H9 (cell line): Measurements from ENCODE around the gene TSPAN3. TPM values are rescaled to one million over a fixed set of nuclear protein-coding genes. Genes with fewer than 3 reads are reported as not detected.

Source experiments
- DNase-seq: peaks from one replicate; pipeline ENCODE4 v3.0.0-alpha.2; 2017
- H2AFZ ChIP-seq: one replicate; pipeline ENCODE4 v1.6.1; 2013; ENCODE audit warnings: mild to moderate bottlenecking, low read length, control low read depth, moderate library complexity
- H2AK5ac ChIP-seq: 2 replicates; pipeline ENCODE4 v1.6.1; 2013; ENCODE audit warnings: low read length, control low read depth, mixed read lengths; ENCODE audit not compliant: insufficient read length
- H2BK120ac ChIP-seq: one replicate; pipeline ENCODE4 v1.6.1; 2013; ENCODE audit warnings: low read depth, mild to moderate bottlenecking, low read length, control low read depth, inconsistent platforms; ENCODE audit not compliant: poor library complexity, severe bottlenecking
- H2BK12ac ChIP-seq: 2 replicates; pipeline ENCODE4 v1.6.1; 2013; ENCODE audit warnings: low read length, control low read depth, mixed read lengths, low read depth; ENCODE audit not compliant: insufficient read length
- H2BK15ac ChIP-seq: 2 replicates; pipeline ENCODE4 v1.6.1; 2013; ENCODE audit warnings: low read depth, low read length, control low read depth
- H2BK20ac ChIP-seq: one replicate; pipeline ENCODE4 v1.6.1; 2013; ENCODE audit warnings: low read depth, mild to moderate bottlenecking, low read length, control low read depth, inconsistent platforms; ENCODE audit not compliant: poor library complexity, severe bottlenecking
- H2BK5ac ChIP-seq: 2 replicates; pipeline ENCODE4 v1.6.1; 2013; ENCODE audit warnings: low read length, control low read depth, mixed read lengths; ENCODE audit not compliant: insufficient read length
- H3K14ac ChIP-seq: 2 replicates; pipeline ENCODE4 v1.6.1; 2013; ENCODE audit warnings: low read length, control low read depth; ENCODE audit not compliant: insufficient read depth
- H3K18ac ChIP-seq: 2 replicates; pipeline ENCODE4 v1.6.1; 2013; ENCODE audit warnings: low read depth, mild to moderate bottlenecking, mixed read lengths, low read length, control low read depth; ENCODE audit not compliant: insufficient read length
- H3K23ac ChIP-seq: 2 replicates; pipeline ENCODE4 v1.6.1; 2013; ENCODE audit warnings: low read length, control low read depth, mixed read lengths, low read depth; ENCODE audit not compliant: insufficient read length
- H3K23me2 ChIP-seq: 2 replicates; pipeline ENCODE4 v1.6.1; 2013; ENCODE audit warnings: low read depth, mild to moderate bottlenecking, mixed read lengths, low read length, control low read depth; ENCODE audit not compliant: insufficient read length, poor library complexity, severe bottlenecking
- H3K27ac ChIP-seq: 2 replicates; pipeline ENCODE4 v1.5.1; 2013; ENCODE audit warnings: low read length, control low read depth, mixed read lengths, low read depth; ENCODE audit not compliant: insufficient read length
- H3K27me3 ChIP-seq: 2 replicates; pipeline ENCODE4 v1.6.1; 2013; ENCODE audit warnings: low read length, control low read depth, inconsistent platforms; ENCODE audit not compliant: insufficient read depth
- H3K4ac ChIP-seq: 2 replicates; pipeline ENCODE4 v1.6.1; 2013; ENCODE audit warnings: low read depth, mild to moderate bottlenecking, control low read depth, inconsistent platforms, low read length, moderate library complexity
- H3K4me1 ChIP-seq: 2 replicates; pipeline ENCODE4 v1.6.1; 2013; ENCODE audit warnings: low read length, control low read depth, inconsistent platforms; ENCODE audit not compliant: insufficient read depth
- H3K4me2 ChIP-seq: 2 replicates; pipeline ENCODE4 v1.6.1; 2013; ENCODE audit warnings: low read length, control low read depth, mixed read lengths; ENCODE audit not compliant: insufficient read length, insufficient read depth
- H3K56ac ChIP-seq: 2 replicates; pipeline ENCODE4 v1.6.1; 2013; ENCODE audit warnings: low read depth, mild to moderate bottlenecking, mixed read lengths, low read length, control low read depth; ENCODE audit not compliant: insufficient read length
- H3K79me1 ChIP-seq: 2 replicates; pipeline ENCODE4 v1.6.1; 2013; ENCODE audit warnings: low read depth, mild to moderate bottlenecking, moderate library complexity, low read length, control low read depth, inconsistent platforms; ENCODE audit not compliant: insufficient read depth, poor library complexity, severe bottlenecking
- H3K79me2 ChIP-seq: 2 replicates; pipeline ENCODE4 v1.6.1; 2013; ENCODE audit warnings: low read length, control low read depth, inconsistent platforms; ENCODE audit not compliant: insufficient read depth
- H3K9ac ChIP-seq: 2 replicates; pipeline ENCODE4 v1.6.1; 2013; ENCODE audit warnings: low read length, control low read depth, mixed read lengths; ENCODE audit not compliant: insufficient read length; ENCODE audit errors: extremely low read depth
- H3K9me3 ChIP-seq: one replicate; pipeline ENCODE4 v1.6.1; 2013; ENCODE audit warnings: low read depth, low read length, inconsistent platforms; ENCODE audit not compliant: control insufficient read depth
- H3T11ph ChIP-seq: one replicate; pipeline ENCODE4 v1.6.1; 2013; ENCODE audit warnings: mild to moderate bottlenecking, low read length, control low read depth, inconsistent platforms
- H4K20me1 ChIP-seq: one replicate; pipeline ENCODE4 v1.6.1; 2013; ENCODE audit not compliant: control insufficient read depth, insufficient read length, insufficient read depth
- H4K5ac ChIP-seq: 2 replicates; pipeline ENCODE4 v1.6.1; 2013; ENCODE audit warnings: low read depth, mild to moderate bottlenecking, mixed read lengths, low read length, control low read depth; ENCODE audit not compliant: insufficient read length
- H4K8ac ChIP-seq: replicated peaks from 2 replicates; pipeline ENCODE4 v1.6.1; 2013; ENCODE audit warnings: low read length, control low read depth, mixed read lengths, low read depth; ENCODE audit not compliant: insufficient read length
- H4K91ac ChIP-seq: 2 replicates; pipeline ENCODE4 v1.6.1; 2013; ENCODE audit warnings: low read depth, mild to moderate bottlenecking, moderate library complexity, mixed read lengths, low read length, control low read depth; ENCODE audit not compliant: insufficient read length
- H3K27ac Mint-ChIP-seq, 3 experiments: 2 replicates in 2 of 3; 3 replicates in 1 of 3; pipeline ENCODE4 v1.8.0; 2020 to 2021; ENCODE audit warnings: mixed read lengths in 3 of 3, mild to moderate bottlenecking in 1 of 3, moderate library complexity in 1 of 3
- H3K27me3 Mint-ChIP-seq: 2 replicates; pipeline ENCODE4 v1.8.0; 2021; ENCODE audit warnings: low read depth, mild to moderate bottlenecking, moderate library complexity, mixed read lengths
- H3K36me3 Mint-ChIP-seq, 3 experiments: 2 replicates in 2 of 3; 3 replicates in 1 of 3; pipeline ENCODE4 v1.8.0; 2020 to 2021; ENCODE audit warnings: low read depth in 3 of 3, mixed read lengths in 3 of 3; ENCODE audit not compliant: insufficient read depth in 1 of 3
- H3K4me1 Mint-ChIP-seq, 2 experiments: 2 replicates each; pipeline ENCODE4 v1.8.0; 2020; ENCODE audit warnings: mixed read lengths in 2 of 2
- H3K4me3 Mint-ChIP-seq, 2 experiments: 2 replicates in 1 of 2; 3 replicates in 1 of 2; pipeline ENCODE4 v1.8.0; 2020 to 2021; ENCODE audit warnings: mild to moderate bottlenecking in 2 of 2, mixed read lengths in 2 of 2, moderate library complexity in 1 of 2
- H3K9me3 Mint-ChIP-seq, 2 experiments: 2 replicates in 1 of 2; 3 replicates in 1 of 2; pipeline ENCODE4 v1.8.0; 2020; ENCODE audit warnings: mild to moderate bottlenecking in 2 of 2, mixed read lengths in 2 of 2, moderate library complexity in 1 of 2
- WGBS: extraction: QIAGEN DNeasy Blood & Tissue Kit; methylation state at CpG from one replicate; pipeline ENCODE4 v1.1.7; 2013; ENCODE audit warnings: missing lambda C conversion rate, low lambda C conversion rate, mixed read lengths; ENCODE audit not compliant: insufficient read length; ENCODE audit errors: extremely low coverage; 5-methylcytosine and 5-hydroxymethylcytosine counted together
- total RNA-seq: library from RNA; stranded (reverse); gene quantifications from 2 replicates; pipeline ENCODE4 v1.2.1, GENCODE V29; 2021
- TF ChIP-seq, protein P1 (sequence below): fragments of 200-600 bp; sonication (generic); conservative IDR thresholded peaks from 3 replicates; pipeline ENCODE4 v1.8.0; 2021; ENCODE audit warnings: antibody characterized with exemption, mild to moderate bottlenecking

TSPAN3 gene
- total RNA-seq, 1 experiment from 2014 or later: 117 TPM

DNA sequence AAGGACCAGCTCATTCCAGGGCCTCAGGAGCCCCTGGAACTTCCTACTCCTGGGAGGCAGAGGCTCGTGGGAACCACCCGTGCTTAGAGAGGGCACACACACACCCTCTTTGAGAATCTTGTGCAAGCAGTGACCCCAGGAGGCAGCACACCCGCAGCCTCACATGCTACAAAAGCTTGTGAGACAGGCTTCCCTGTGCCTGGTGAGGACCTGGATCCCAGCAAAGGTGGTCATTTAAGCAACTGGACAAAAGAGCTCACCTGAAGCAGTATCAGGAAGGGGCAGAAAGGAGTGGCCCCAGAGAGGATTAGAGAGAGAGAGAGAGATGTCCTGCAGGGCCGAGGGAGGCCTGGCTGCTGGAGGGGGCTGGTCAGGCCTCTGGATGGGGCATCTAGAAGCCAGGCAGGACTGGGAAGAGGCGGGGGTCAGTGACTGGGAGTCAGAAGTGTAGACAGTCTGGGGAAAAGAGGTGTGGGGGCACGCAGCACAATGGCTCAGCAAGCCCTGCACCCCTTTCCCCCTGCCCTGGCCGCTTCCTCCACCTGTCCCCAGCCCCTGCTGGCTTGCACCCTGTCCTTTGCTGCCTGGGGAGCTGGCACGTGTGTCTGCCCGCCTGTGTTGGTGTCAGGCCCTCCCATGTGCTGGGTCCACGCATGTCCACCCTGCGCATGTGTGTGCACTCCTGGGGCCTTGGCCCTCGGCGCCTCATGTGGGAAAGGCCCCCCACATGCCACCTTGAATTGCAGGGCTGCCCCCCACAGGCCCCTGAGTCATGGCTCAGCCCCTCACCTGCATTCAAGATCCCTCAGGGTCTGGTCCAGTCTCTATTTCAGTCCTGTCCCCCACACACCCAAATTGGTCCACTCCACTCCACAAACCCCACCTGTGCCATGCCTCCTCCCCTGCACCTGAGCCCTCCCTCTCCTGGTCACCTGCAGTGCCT lies 36.9 kb downstream of the TSPAN3 start:
- Histone ChIP-seq H2BK5ac (no peak overlapping the region), H2BK120ac (no peak overlapping the region), H4K91ac (no peak overlapping the region), H2BK15ac (no peak overlapping the region), H2BK20ac (no peak overlapping the region), H2BK12ac (no peak overlapping the region), H3K9ac (no peak overlapping the region), H3K56ac (no peak overlapping the region), H3K23ac (no peak overlapping the region), H2AFZ (no peak overlapping the region), H4K8ac (no peak overlapping the region), H3K14ac (no peak overlapping the region), H2AK5ac (no peak overlapping the region), H3K27ac (no peak overlapping the region), H4K20me1 (no peaks in the 10 kb centered on the region), H3K79me1 (no peaks in the 10 kb centered on the region), H3T11ph (no peak overlapping the region), H3K23me2 (no peaks in the 10 kb centered on the region), H3K79me2 (no peaks in the 10 kb centered on the region), H3K27me3 (no peaks in the 10 kb centered on the region), H3K4me2 (no peak overlapping the region), H4K5ac (no peak overlapping the region), H3K4me1 (no peaks in the 10 kb centered on the region), H3K18ac (no peak overlapping the region), H3K4ac (no peak overlapping the region), H3K9me3 (no peaks in the 10 kb centered on the region)
- Mint-ChIP-seq H3K27ac (peak overlapping the region; percentile 55 to 77 (median 65); a peak in 5 of 7 replicates), H3K4me3 (no peak overlapping the region; a peak in 1 of 5 replicates), H3K9me3 (peaks cover 7 to 10% of the 10 kb centered on the region in 2 experiments), H3K4me1 (peaks cover 13 to 27% of the 10 kb centered on the region in 2 experiments), H3K36me3 (peaks cover 6 to 12% (median 9%) of the 10 kb centered on the region in 3 experiments; a peak in 6 of 7 replicates), H3K27me3 (peaks cover 4% of the 10 kb centered on the region)
- no CpG with 5 or more reads among the region's 13 CpGs for WGBS
- no peak for DNase-seq
- TF ChIP-seq, protein P1, sequence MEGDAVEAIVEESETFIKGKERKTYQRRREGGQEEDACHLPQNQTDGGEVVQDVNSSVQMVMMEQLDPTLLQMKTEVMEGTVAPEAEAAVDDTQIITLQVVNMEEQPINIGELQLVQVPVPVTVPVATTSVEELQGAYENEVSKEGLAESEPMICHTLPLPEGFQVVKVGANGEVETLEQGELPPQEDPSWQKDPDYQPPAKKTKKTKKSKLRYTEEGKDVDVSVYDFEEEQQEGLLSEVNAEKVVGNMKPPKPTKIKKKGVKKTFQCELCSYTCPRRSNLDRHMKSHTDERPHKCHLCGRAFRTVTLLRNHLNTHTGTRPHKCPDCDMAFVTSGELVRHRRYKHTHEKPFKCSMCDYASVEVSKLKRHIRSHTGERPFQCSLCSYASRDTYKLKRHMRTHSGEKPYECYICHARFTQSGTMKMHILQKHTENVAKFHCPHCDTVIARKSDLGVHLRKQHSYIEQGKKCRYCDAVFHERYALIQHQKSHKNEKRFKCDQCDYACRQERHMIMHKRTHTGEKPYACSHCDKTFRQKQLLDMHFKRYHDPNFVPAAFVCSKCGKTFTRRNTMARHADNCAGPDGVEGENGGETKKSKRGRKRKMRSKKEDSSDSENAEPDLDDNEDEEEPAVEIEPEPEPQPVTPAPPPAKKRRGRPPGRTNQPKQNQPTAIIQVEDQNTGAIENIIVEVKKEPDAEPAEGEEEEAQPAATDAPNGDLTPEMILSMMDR: no peak
